Suprapubic skin (tissue), 3 donors: ENCODE results near the gene ERMAP.

ENCODE experiments used
- POLR2A ChIP-seq, 2 donors: fragments of 450-650 bp; IDR thresholded peaks; one replicate each; pipeline ENCODE4 v1.6.1; 2017; ENCODE audit warnings: antibody characterized with exemption in 2 of 2, mild to moderate bottlenecking in 2 of 2, moderate library complexity in 2 of 2
- TF ChIP-seq, protein P1 (sequence below), 2 donors: fragments of 200-600 bp in 1 of 2; fragments of 450-650 bp in 1 of 2; sonication (generic) in 1 of 2; IDR thresholded peaks; one replicate each; pipeline ENCODE4 v1.5.1; 2016 to 2019; ENCODE audit warnings: antibody characterized with exemption in 2 of 2, mild to moderate bottlenecking in 1 of 2, moderate library complexity in 1 of 2

DNA sequence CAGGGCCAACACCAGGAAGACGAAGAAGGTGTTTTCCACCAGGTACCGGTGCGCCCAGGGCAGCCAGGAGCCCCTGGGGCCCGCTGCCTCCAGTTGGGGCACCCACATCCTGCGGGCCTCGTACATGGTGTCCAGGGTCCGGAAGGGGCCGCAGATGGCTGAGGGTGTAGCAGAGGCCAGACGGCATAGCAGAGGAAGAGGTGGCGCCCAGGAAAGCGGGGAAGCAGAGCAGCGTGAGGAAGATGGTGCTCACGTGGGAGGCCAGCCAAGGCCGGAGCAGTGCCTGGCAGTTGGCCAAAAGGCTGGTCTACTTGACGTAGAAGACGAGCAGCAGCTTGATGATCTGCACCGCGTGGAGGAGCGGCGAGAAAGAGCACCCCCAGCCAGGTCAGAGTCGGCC lies 69.9 kb downstream of the ERMAP start:
- TF ChIP-seq, protein P1, sequence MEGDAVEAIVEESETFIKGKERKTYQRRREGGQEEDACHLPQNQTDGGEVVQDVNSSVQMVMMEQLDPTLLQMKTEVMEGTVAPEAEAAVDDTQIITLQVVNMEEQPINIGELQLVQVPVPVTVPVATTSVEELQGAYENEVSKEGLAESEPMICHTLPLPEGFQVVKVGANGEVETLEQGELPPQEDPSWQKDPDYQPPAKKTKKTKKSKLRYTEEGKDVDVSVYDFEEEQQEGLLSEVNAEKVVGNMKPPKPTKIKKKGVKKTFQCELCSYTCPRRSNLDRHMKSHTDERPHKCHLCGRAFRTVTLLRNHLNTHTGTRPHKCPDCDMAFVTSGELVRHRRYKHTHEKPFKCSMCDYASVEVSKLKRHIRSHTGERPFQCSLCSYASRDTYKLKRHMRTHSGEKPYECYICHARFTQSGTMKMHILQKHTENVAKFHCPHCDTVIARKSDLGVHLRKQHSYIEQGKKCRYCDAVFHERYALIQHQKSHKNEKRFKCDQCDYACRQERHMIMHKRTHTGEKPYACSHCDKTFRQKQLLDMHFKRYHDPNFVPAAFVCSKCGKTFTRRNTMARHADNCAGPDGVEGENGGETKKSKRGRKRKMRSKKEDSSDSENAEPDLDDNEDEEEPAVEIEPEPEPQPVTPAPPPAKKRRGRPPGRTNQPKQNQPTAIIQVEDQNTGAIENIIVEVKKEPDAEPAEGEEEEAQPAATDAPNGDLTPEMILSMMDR (IDR thresholded peaks at IDR 0.05) = no peak
- TF ChIP-seq POLR2A (IDR thresholded peaks at IDR 0.05) = no peak
